Measurements from ENCODE around the gene MAP7.

GRCh38 chr6:136514591-136514990 lies 35.6 kb downstream of the MAP7 start:
- no peak for TF ChIP-seq SPI1 (IDR thresholded peaks at IDR 0.05; ENCODE audit: low read depth, low read length)
- no peak for TF ChIP-seq POLR2A (IDR thresholded peaks at IDR 0.05; ENCODE audit: low read depth, low read length)
- TF ChIP-seq POLR2AphosphoS5 (IDR thresholded peaks at IDR 0.05; ENCODE audit: low read depth, low read length), result no peak
- TF ChIP-seq POU2F2 (IDR thresholded peaks at IDR 0.05; ENCODE audit: low read depth, low read length), result no peak
- TF ChIP-seq TAF1 (IDR thresholded peaks at IDR 0.05; ENCODE audit: low read depth, low read length), result no peak

All from GM12891 (cell line).